ENCODE data around the gene MS4A6A. TPM values are rescaled to one million over a fixed set of nuclear protein-coding genes. Genes with fewer than 3 reads are reported as not detected.

The MS4A6A gene
- total RNA-seq, 2 experiments from 2014 or later, result not detected

Small RNA genes within 50 kb of the gene (microRNA-seq; reads per million reads assigned to microRNA genes)
- gene MIR6503 (ENCODE audit: borderline microRNAs expressed, borderline replicate concordance), result not detected

Other genes starting within 250 kb of the MS4A6A start
- gene OOSP1, start 244.7 kb downstream of the MS4A6A start, total RNA-seq, result not detected
- gene OOSP4A, start 219.1 kb downstream of the MS4A6A start, total RNA-seq, result not detected
- gene OOSP4B, start 165.9 kb downstream of the MS4A6A start, total RNA-seq, result not detected
- not detected for gene OOSP2, start 142.7 kb downstream of the MS4A6A start, total RNA-seq
- not detected for gene MS4A3, start 126.4 kb downstream of the MS4A6A start, total RNA-seq
- gene MS4A2, start 94.4 kb downstream of the MS4A6A start, total RNA-seq, result not detected
- gene MS4A4E, start 60.1 kb upstream of the MS4A6A start, total RNA-seq, result not detected
- gene MS4A4A, start 97.6 kb upstream of the MS4A6A start, total RNA-seq, result not detected
- gene MS4A6E, start 144.2 kb upstream of the MS4A6A start, total RNA-seq, result not detected
- not detected for gene MS4A7, start 195.4 kb upstream of the MS4A6A start, total RNA-seq
- gene MS4A14, start 213.4 kb upstream of the MS4A6A start, total RNA-seq, result not detected
- gene MS4A5, start 246.5 kb upstream of the MS4A6A start, total RNA-seq, result not detected

All from activated naive CD4-positive, alpha-beta T cell treated with anti-CD3 and anti-CD28 coated beads for 36 hours (primary cell).